Measurements from ENCODE around the gene BARD1. TPM values are rescaled to one million over a fixed set of nuclear protein-coding genes. Genes with fewer than 3 reads are reported as not detected.
"Not testable (repeated sequence)": the region's sequence is repeated elsewhere in the genome, so short reads cannot be mapped to it uniquely, and the experiment has no call there.

Gene BARD1
- total RNA-seq, 1 donor from 2014 or later = 11.3 TPM

DNA sequence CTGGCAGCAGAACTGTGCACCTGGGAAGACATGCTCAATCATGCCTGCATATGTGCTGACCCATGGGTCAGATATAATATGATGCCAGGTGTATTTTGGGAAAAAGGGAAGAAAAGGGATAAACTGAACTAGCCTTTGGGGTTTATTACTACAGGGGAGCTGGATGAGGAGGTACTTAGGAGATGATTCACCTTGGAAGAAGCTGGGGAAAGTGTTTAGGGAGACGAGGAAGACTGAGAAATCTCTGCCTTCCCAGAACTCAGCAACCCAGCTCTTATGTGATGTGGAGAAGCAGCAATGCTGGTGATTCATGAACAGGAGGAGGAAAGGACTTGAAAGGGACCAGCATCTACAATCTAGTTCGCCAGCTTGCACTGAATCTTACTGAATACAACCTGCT lies 110.2 kb downstream of the BARD1 start:
- H3K27me3 ChIP-seq = no peaks in the 10 kb centered on the region
- H3K9me3 ChIP-seq = no peaks in the 10 kb centered on the region
- no peaks in the 10 kb centered on the region for H3K4me1 ChIP-seq
- H3K27ac ChIP-seq = no peak overlapping the region
- DNase-seq (no peak), ATAC-seq (no peak)
- intact Hi-C loops (cut with DNase I) = no loop called here
- TF ChIP-seq, protein P1, sequence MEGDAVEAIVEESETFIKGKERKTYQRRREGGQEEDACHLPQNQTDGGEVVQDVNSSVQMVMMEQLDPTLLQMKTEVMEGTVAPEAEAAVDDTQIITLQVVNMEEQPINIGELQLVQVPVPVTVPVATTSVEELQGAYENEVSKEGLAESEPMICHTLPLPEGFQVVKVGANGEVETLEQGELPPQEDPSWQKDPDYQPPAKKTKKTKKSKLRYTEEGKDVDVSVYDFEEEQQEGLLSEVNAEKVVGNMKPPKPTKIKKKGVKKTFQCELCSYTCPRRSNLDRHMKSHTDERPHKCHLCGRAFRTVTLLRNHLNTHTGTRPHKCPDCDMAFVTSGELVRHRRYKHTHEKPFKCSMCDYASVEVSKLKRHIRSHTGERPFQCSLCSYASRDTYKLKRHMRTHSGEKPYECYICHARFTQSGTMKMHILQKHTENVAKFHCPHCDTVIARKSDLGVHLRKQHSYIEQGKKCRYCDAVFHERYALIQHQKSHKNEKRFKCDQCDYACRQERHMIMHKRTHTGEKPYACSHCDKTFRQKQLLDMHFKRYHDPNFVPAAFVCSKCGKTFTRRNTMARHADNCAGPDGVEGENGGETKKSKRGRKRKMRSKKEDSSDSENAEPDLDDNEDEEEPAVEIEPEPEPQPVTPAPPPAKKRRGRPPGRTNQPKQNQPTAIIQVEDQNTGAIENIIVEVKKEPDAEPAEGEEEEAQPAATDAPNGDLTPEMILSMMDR (IDR thresholded peaks at IDR 0.05) = no peak
- H3K36me3 ChIP-seq = no peaks in the 10 kb centered on the region
- no peak overlapping the region for H3K4me3 ChIP-seq

GRCh38 chr2:214696681-214697080 lies 112.8 kb downstream of the BARD1 start:
- Histone ChIP-seq H3K27me3 (no peaks in the 10 kb centered on the region), H3K4me3 (no peak overlapping the region), H3K36me3 (no peaks in the 10 kb centered on the region), H3K4me1 (no peaks in the 10 kb centered on the region), H3K27ac (no peak overlapping the region), H3K9me3 (no peaks in the 10 kb centered on the region)
- ATAC-seq (peak; percentile 29), DNase-seq (no peak)
- intact Hi-C loops (cut with DNase I) = no loop called here
- TF ChIP-seq, protein P1 (IDR thresholded peaks at IDR 0.05) = no peak

DNA sequence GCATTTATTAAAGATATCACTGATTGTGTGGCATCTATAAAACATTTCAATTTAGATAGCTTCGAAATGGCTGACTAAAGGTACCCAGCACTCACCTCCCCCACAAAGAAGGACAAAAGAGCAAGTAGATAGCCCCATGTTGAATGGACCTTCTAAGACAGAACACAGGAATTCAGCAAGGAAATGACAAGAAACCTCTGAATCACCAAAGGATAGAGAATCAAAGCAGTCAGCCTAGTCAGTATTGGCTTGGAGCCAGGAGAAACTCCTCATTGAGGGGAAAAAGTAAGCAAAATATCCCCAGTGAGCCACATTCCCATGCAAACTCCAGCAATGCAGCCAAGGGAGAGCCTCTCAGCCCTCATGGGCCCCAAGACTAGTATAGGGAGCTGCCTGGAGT lies 113.7 kb downstream of the BARD1 start:
- H3K36me3 ChIP-seq = no peaks in the 10 kb centered on the region
- ATAC-seq = no peak
- H3K4me3 ChIP-seq = no peak overlapping the region
- TF ChIP-seq, protein P1 (IDR thresholded peaks at IDR 0.05) = no peak
- intact Hi-C loops (cut with DNase I) = no loop called here
- H3K27ac ChIP-seq = no peak overlapping the region
- no peaks in the 10 kb centered on the region for H3K27me3 ChIP-seq
- no peak for DNase-seq
- H3K4me1 ChIP-seq = no peaks in the 10 kb centered on the region
- no peaks in the 10 kb centered on the region for H3K9me3 ChIP-seq

DNA sequence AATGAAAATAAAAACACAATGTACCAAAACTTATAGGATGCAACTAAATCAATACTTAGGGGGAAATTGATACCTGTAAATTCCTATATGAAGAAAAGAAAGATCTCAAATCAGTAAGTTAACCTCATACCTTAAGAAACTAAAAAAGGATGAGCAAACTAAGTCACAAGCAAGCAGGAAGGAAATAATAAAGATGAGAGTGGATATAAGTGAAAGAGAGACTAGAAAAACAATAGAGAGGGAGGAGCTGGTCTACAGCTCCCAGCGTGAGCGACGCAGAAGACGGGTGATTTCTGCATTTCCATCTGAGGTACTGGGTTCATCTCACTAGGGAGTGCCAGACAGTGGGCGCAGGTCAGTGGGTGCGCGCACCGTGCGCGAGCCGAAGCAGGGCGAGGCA lies 125.9 kb downstream of the BARD1 start:
- H3K4me1 ChIP-seq; ATAC-seq; DNase-seq; H3K36me3 ChIP-seq; H3K27me3 ChIP-seq; H3K27ac ChIP-seq; H3K9me3 ChIP-seq; intact Hi-C loops (cut with DNase I): not testable (repeated sequence)
- peak overlapping the region; percentile 35 for H3K4me3 ChIP-seq

GRCh38 chr2:214679736-214680135 lies 129.7 kb downstream of the BARD1 start:
- TF ChIP-seq, protein P1 (IDR thresholded peaks at IDR 0.05) = no peak
- intact Hi-C loops (cut with DNase I) = no loop called here
- Histone ChIP-seq H3K9me3 (no peaks in the 10 kb centered on the region), H3K4me1 (no peaks in the 10 kb centered on the region), H3K27me3 (no peaks in the 10 kb centered on the region), H3K4me3 (no peak overlapping the region), H3K36me3 (no peaks in the 10 kb centered on the region), H3K27ac (no peak overlapping the region)
- no peak for DNase-seq
- no peak for ATAC-seq

DNA sequence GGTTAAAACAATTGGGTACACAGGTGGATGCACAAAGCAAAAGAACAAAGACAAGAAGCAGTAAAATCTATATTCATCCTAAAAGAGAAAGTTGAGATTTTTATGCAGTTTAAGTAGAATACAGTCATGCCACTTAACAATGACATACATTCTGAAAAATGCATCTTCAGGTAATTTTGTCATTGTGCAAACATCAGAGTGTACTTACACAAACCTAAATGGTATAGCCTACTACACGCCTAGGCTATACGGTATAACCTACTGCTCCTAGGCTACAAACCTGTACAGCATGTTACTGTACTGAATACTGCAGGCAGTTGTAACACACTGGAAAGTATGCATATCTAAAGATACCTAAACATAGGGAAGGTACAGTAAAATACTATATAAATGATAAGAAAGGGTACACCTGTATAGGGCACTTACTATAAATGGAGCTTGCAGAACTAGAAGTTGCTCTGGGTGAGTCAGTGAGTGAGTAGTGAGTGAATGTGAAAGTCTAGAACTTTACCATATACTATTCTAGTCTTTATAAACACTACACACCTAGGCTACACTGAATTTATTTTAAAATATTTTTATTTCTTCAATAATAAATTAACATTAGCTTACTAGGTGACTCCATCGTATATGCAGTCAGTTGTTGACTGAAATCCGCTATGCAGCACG lies 132.9 kb downstream of the BARD1 start:
- Histone ChIP-seq H3K27ac (no peak overlapping the region), H3K36me3 (no peaks in the 10 kb centered on the region), H3K9me3 (no peaks in the 10 kb centered on the region), H3K27me3 (no peaks in the 10 kb centered on the region), H3K4me3 (no peak overlapping the region), H3K4me1 (no peaks in the 10 kb centered on the region)
- TF ChIP-seq, protein P1 (IDR thresholded peaks at IDR 0.05) = no peak
- no peak for ATAC-seq
- no peak for DNase-seq
- intact Hi-C loops (cut with DNase I) = no loop called here

All from upper lobe of right lung (tissue), 1 donor.